MCF 10A (cell line): Measurements from ENCODE around the gene DDX25. TPM values are rescaled to one million over a fixed set of nuclear protein-coding genes. Genes with fewer than 3 reads are reported as not detected.

ENCODE experiments used
- BruUV-seq: library from RNA; stranded (reverse); fragments of 400-500 nt; replicated peaks from 2 replicates; lab custom pipeline; 2021; lab: Mats Ljungman, UMichigan
- CTCF ChIA-PET: fragments of 300-600 bp; sonication (Branson Sonifier 250); formaldehyde crosslinking; extraction: SDS; loops from one replicate; lab custom pipeline; 2021; ENCODE audit warnings: antibody characterized with exemption, inconsistent platforms; lab: Yijun Ruan, JAX
- POLR2A ChIA-PET: fragments of 300-600, 350-650 bp; sonication (Branson Sonifier 250); formaldehyde crosslinking; extraction: SDS; loops from one replicate; lab custom pipeline; 2020; ENCODE audit warnings: antibody characterized with exemption, inconsistent platforms; lab: Yijun Ruan, JAX
- DNase-seq: peaks from one replicate; pipeline ENCODE4 v3.0.0-alpha.2; 2018; ENCODE audit not compliant: unreplicated experiment
- H3K27ac Mint-ChIP-seq: one replicate; pipeline ENCODE4 v1.8.0; 2022; ENCODE audit warnings: mild to moderate bottlenecking, low read depth, mixed read lengths; ENCODE audit not compliant: unreplicated experiment
- H3K27me3 Mint-ChIP-seq: one replicate; pipeline ENCODE4 v1.8.0; 2022; ENCODE audit warnings: mixed read lengths; ENCODE audit not compliant: insufficient read depth, unreplicated experiment
- H3K36me3 Mint-ChIP-seq: one replicate; pipeline ENCODE4 v1.8.0; 2022; ENCODE audit warnings: mild to moderate bottlenecking, moderate library complexity, mixed read lengths; ENCODE audit not compliant: insufficient read depth, unreplicated experiment
- H3K4me1 Mint-ChIP-seq: one replicate; pipeline ENCODE4 v1.8.0; 2022; ENCODE audit warnings: mixed read lengths; ENCODE audit not compliant: insufficient read depth, unreplicated experiment
- H3K4me3 Mint-ChIP-seq: one replicate; pipeline ENCODE4 v1.8.0; 2022; ENCODE audit warnings: mild to moderate bottlenecking, moderate library complexity, mixed read lengths; ENCODE audit not compliant: unreplicated experiment
- H3K9me3 Mint-ChIP-seq: one replicate; pipeline ENCODE4 v1.8.0; 2022; ENCODE audit warnings: mixed read lengths; ENCODE audit not compliant: unreplicated experiment
- intact Hi-C: fragments of 100-400 bp; cut with micrococcal nuclease; formaldehyde crosslinking; loops from 2 replicates; pipeline ENCODE4 v1.14.1; 2022
- total RNA-seq: library from RNA; stranded (reverse); gene quantifications from 2 replicates; pipeline ENCODE4 v1.2.3, GENCODE V29; 2022
- TF ChIP-seq, protein P1 (sequence below): fragments of 200-600 bp; IDR thresholded peaks from one replicate; pipeline ENCODE4 v1.8.0; 2022; ENCODE audit warnings: antibody characterized with exemption, mild to moderate bottlenecking; ENCODE audit not compliant: unreplicated experiment

The DDX25 gene
- total RNA-seq, 1 experiment from 2014 or later = not detected

DNA sequence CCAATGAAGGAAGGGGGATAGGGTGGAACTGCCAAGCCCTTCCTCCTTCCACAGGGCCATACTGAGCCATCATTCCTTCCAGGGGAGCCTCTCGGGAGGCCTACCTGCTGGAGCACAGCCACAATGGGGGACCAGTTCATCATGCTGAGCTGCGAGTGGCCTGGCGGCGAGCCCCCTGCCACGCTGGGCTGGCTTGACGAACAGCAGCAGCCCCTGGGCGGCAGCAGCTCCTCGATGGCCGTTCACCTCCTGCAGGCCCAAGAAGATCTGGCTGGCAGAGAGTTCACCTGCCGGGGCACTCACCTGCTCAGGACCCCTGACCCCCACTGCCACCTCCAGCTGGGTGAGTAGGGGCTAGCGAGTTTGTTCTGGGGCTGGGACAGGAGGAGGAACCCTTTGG, 47.4 kb downstream of the DDX25 start:
- Mint-ChIP-seq H3K27ac (no peak overlapping the region), H3K9me3 (no peaks in the 10 kb centered on the region), H3K4me3 (no peak overlapping the region), H3K36me3 (no peaks in the 10 kb centered on the region), H3K27me3 (no peaks in the 10 kb centered on the region), H3K4me1 (peaks cover 12% of the 10 kb centered on the region)
- POLR2A ChIA-PET = no interaction called here
- intact Hi-C loops = no loop called here
- TF ChIP-seq, protein P1, sequence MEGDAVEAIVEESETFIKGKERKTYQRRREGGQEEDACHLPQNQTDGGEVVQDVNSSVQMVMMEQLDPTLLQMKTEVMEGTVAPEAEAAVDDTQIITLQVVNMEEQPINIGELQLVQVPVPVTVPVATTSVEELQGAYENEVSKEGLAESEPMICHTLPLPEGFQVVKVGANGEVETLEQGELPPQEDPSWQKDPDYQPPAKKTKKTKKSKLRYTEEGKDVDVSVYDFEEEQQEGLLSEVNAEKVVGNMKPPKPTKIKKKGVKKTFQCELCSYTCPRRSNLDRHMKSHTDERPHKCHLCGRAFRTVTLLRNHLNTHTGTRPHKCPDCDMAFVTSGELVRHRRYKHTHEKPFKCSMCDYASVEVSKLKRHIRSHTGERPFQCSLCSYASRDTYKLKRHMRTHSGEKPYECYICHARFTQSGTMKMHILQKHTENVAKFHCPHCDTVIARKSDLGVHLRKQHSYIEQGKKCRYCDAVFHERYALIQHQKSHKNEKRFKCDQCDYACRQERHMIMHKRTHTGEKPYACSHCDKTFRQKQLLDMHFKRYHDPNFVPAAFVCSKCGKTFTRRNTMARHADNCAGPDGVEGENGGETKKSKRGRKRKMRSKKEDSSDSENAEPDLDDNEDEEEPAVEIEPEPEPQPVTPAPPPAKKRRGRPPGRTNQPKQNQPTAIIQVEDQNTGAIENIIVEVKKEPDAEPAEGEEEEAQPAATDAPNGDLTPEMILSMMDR = no peak
- CTCF ChIA-PET = interaction anchor here (0.6 to 3.1 kb wide), 6 partner anchors 9 to 242 kb away, joined by 4 to 13 read pairs (median 5); no protein-coding TSS in a partner anchor
- DNase-seq = no peak
- no TSS peak for BruUV-seq

DNA sequence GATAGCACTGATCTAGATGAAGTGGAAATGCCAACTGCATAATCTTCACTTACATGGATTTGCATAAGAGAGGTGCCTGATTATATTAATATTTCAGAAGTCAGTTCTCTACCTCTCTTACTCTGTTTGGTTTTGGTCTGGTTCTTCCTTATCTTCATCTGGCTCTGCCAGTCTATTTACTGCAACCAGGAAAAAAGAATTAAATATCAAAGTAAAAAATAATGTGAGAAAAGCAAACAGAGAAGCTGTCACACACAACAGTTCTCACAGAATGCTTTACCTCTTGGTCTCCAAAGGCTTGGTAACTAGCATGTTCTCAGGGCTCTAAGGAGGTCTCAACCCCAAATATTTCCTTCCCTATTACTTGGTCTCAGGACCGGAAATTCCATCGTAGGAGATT, 48.3 kb downstream of the DDX25 start:
- no peak for DNase-seq
- ChIA-PET POLR2A (interaction anchor here (1.3 kb wide), 2 partner anchors 18 to 24 kb away, joined by 3 to 6 read pairs; no protein-coding TSS in a partner anchor), CTCF (interaction anchor here (0.6 to 3.1 kb wide), 6 partner anchors 11 to 241 kb away, joined by 3 to 13 read pairs (median 4); no protein-coding TSS in a partner anchor)
- Mint-ChIP-seq H3K27ac (no peak overlapping the region), H3K9me3 (no peaks in the 10 kb centered on the region), H3K36me3 (no peaks in the 10 kb centered on the region), H3K4me3 (no peak overlapping the region), H3K27me3 (no peaks in the 10 kb centered on the region), H3K4me1 (peaks cover 12% of the 10 kb centered on the region)
- no TSS peak for BruUV-seq
- intact Hi-C loops = no loop called here
- TF ChIP-seq, protein P1 = no peak

DNA sequence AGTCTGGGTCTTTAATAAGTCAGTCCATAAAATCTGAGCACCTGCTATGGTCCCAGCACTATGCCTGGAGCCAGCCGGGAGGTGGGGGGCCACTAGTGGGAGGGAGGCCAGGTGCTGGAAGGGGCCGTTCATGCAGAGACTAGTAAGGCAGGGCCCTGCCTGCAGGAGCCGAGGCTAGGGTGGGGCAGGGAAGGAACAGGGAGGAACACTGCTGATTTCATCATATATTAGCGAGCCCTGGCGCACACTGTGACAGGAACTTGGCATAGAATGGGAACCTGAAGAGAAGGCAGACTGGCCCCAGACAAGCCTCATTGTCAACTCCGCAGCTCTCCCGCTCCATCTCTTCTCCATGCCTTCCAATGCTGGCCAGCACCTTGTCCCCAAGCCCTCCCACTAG, 48.7 kb downstream of the DDX25 start:
- ChIA-PET CTCF (interaction anchor here (0.6 to 2.4 kb wide), 4 partner anchors 11 to 108 kb away, joined by 3 to 12 read pairs (median 5); no protein-coding TSS in a partner anchor), POLR2A (interaction anchor here (1.3 kb wide), 2 partner anchors 18 to 23 kb away, joined by 3 to 6 read pairs; no protein-coding TSS in a partner anchor)
- Mint-ChIP-seq H3K36me3 (no peaks in the 10 kb centered on the region), H3K4me3 (no peak overlapping the region), H3K27ac (no peak overlapping the region), H3K9me3 (no peaks in the 10 kb centered on the region), H3K4me1 (peaks cover 12% of the 10 kb centered on the region), H3K27me3 (no peaks in the 10 kb centered on the region)
- DNase-seq = peak; percentile 48
- BruUV-seq = no TSS peak
- intact Hi-C loops = no loop called here
- TF ChIP-seq, protein P1 = no peak

DNA sequence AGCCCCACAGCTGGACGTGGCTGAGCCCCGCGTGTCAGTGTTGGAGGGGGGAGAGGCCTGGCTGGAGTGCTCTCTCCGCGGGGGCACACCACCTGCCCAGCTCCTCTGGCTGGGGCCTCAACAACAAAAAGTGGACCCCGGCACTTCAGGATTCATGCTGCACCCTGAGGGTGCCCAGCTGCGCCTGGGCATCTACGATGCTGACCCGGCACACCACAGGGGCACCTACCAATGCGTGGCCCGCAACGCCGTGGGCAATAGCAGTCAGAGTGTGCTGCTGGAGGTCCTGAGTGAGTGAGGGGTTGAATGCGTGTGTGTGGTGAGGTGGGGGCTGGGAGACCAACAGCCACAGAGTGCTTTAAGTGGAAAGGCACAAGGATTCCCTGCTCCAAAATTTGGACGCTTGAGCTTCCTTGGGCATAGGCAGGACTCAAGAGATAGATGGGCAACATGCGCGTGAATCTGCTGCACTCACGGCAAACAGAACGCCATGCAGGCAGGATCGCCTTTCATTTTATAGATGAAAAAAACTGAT, 49.2 kb downstream of the DDX25 start:
- Mint-ChIP-seq H3K9me3 (no peaks in the 10 kb centered on the region), H3K4me3 (no peak overlapping the region), H3K36me3 (no peaks in the 10 kb centered on the region), H3K4me1 (peaks cover 12% of the 10 kb centered on the region), H3K27ac (no peak overlapping the region), H3K27me3 (no peaks in the 10 kb centered on the region)
- intact Hi-C loops = no loop called here
- ChIA-PET POLR2A (interaction anchor here (1.1 to 1.3 kb wide), 3 partner anchors 10 to 23 kb away, joined by 3 to 6 read pairs (median 3); no protein-coding TSS in a partner anchor), CTCF (interaction anchor here (0.7 to 2.4 kb wide), 5 partner anchors 12 to 240 kb away, joined by 3 to 12 read pairs (median 4); no protein-coding TSS in a partner anchor)
- no peak for DNase-seq
- BruUV-seq = no TSS peak
- TF ChIP-seq, protein P1 = no peak
